Stomach (tissue), 9 donors: Measurements from ENCODE around the gene AXL. TPM values are rescaled to one million over a fixed set of nuclear protein-coding genes. Genes with fewer than 3 reads are reported as not detected.
"Not testable (repeated sequence)": the region's sequence is repeated elsewhere in the genome, so short reads cannot be mapped to it uniquely, and the experiment has no call there.

Experiments
- DNase-seq, 2 donors: peaks; one replicate each; pipeline versions ENCODE4 v3.0.0 to v3.0.0-alpha.2; 2013 to 2019
- H3K27ac ChIP-seq, 5 donors: fragments of 200-600 bp in 4 of 5; sonication (generic) in 4 of 5; one replicate each; pipeline ENCODE4 v1.5.1; 2013 to 2019; ENCODE audit warnings: mild to moderate bottlenecking in 1 of 5, moderate library complexity in 1 of 5
- H3K27me3 ChIP-seq, 3 donors: fragments of 200-600 bp; sonication (generic); one replicate each; pipeline ENCODE4 v1.5.1; 2017 to 2019; ENCODE audit warnings: mixed run types in 1 of 3
- H3K36me3 ChIP-seq, 4 donors: fragments of 200-600 bp; sonication (generic); 1 replicate in 3 of 4; 2 replicates in 1 of 4; pipeline ENCODE4 v1.5.1; 2016 to 2019
- H3K4me1 ChIP-seq, 4 donors: fragments of 200-600 bp; sonication (generic); one replicate each; pipeline ENCODE4 v1.5.1; 2016 to 2019
- H3K4me3 ChIP-seq, 4 donors: fragments of 200-600 bp; sonication (generic) in 3 of 4; one replicate each; pipeline ENCODE4 v1.5.1; 2016 to 2019; ENCODE audit warnings: mild to moderate bottlenecking in 1 of 4
- H3K9me3 ChIP-seq, 4 donors: fragments of 200-600 bp; sonication (generic); one replicate each; pipeline ENCODE4 v1.5.1; 2016 to 2019
- CTCF ChIP-seq, 7 experiments: fragments of 450-650 bp in 4 of 7; fragments of 200-600 bp in 3 of 7; sonication (generic) in 3 of 7; IDR thresholded peaks; one replicate each; pipeline ENCODE4 v1.5.1; 2016 to 2019; ENCODE audit warnings: antibody characterized with exemption in 7 of 7, control low read depth in 2 of 7, mild to moderate bottlenecking in 1 of 7
- EP300 ChIP-seq: sonication (generic); formaldehyde crosslinking; IDR thresholded peaks from one replicate; pipeline ENCODE4 v1.6.1; 2017; ENCODE audit warnings: antibody characterized with exemption
- POLR2A ChIP-seq, 4 donors: fragments of 450-650 bp; IDR thresholded peaks; one replicate each; pipeline ENCODE4 v1.6.1; 2016; ENCODE audit warnings: antibody characterized with exemption in 4 of 4, control low read depth in 2 of 4, mild to moderate bottlenecking in 1 of 4, moderate library complexity in 1 of 4
- POLR2AphosphoS5 ChIP-seq, 3 donors: sonication (generic); formaldehyde crosslinking; IDR thresholded peaks; one replicate each; pipeline ENCODE4 v1.6.1; 2016; ENCODE audit warnings: antibody characterized with exemption in 3 of 3
- WGBS, 5 donors: extraction: QIAGEN DNeasy Blood & Tissue Kit in 3 of 5; methylation state at CpG; one replicate each; pipeline versions ENCODE4 v1.1.5 to v1.1.7; 2013 to 2018; 5-methylcytosine and 5-hydroxymethylcytosine counted together
- intact Hi-C: fragments of 100-400 bp; cut with DNase I; formaldehyde crosslinking; loops from one replicate; pipeline ENCODE4 v1.15.1; 2023; ENCODE audit warnings: low total_unique reads
- polyA plus RNA-seq, 3 donors: library from polyadenylated mRNA; stranded (reverse); fragments of 200-250 nt; gene quantifications; one replicate each; pipeline ENCODE4 v1.2.3, GENCODE V29; 2013
- total RNA-seq, 5 donors: library from RNA; depleted of rRNA; stranded (reverse); fragments of >200 nt; gene quantifications; one replicate each; pipeline versions ENCODE4 v1.1.0 to v1.2.3, GENCODE V29; 2014 to 2016
- donor health status: healthy with polysubstance abuse.
- donor health status: Bipolar disorder and iron deficiency.
- donor health status: healthy.

Gene AXL
- total and polyA plus RNA-seq, 8 donors = 6.1 to 48.7 (median 22.8) TPM

DNA sequence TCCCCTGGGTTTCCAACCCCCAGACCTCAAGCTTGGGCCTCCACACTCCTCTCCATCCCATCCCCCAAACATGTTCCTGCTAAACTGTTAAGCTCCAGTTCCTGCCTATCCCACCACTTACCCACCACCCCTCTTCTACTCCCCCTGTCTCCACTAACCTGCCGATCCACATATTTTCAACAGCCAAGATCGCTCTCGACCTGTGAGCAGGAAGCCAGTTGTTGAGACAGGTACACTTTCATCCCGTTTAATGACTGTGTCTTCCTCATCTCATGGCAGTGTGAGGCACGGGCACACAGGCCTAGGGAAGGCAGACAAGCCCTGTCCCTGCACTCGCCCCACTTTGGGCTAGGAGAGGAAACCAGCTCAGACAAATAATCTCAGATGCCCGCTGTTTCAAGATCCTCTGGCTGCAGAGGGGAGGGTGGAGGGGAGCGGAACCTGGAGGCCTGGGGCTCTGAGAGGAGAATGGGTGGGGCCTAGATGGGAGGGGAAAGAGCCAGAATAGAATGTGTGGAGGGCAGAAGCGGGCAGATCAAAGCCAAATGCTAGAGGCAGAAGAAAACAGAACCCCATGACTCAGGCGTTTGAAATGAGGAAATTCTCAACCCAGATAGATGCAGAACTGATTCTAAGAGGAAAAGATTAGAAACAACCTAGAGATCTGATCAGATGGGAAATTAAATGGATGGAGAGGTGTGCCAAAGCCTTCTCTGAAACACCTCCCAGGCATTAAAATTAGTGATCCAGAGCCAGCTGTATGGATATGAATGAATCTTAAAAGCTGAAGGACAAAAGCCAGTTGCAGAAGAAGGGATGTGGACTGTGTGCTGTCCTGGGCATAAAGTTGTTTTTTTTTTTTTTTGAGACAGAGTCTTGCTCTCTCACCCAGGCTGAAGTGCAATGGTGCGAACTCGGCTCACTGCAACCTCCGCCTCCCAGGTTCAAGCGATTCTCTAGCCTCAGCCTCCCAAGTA is 42.9 kb upstream of the AXL start:
- DNase-seq = peak; percentile 62 to 89
- no peaks in the 10 kb centered on the region for H3K36me3 ChIP-seq
- H3K27me3 ChIP-seq = no peaks in the 10 kb centered on the region
- H3K27ac ChIP-seq = peak overlapping the region in 4 of 5 donors; percentile 61 to 76 (median 64)
- peak overlapping the region in 2 of 4 donors; percentile 23 to 37 for H3K4me3 ChIP-seq
- H3K4me1 ChIP-seq = peaks cover 3 to 42% (median 28%) of the 10 kb centered on the region in 4 donors
- 14 to 26% (median 25%) methylated on average over 14 of the region's 14 CpGs for WGBS, 5 donors
- H3K9me3 ChIP-seq = no peaks in the 10 kb centered on the region
- no peak for TF ChIP-seq POLR2A (IDR thresholded peaks at IDR 0.05)
- TF ChIP-seq POLR2AphosphoS5 (IDR thresholded peaks at IDR 0.05) = peak in 2 of 3 donors; percentile 34 to 70
- no peak for TF ChIP-seq EP300
- no peak for TF ChIP-seq CTCF (IDR thresholded peaks at IDR 0.05)
- intact Hi-C loops = no loop called here

- intact Hi-C loops = not testable (repeated sequence)
- WGBS, 5 donors = 60 to 91% methylated on average over 2 to 26 of the region's 34 CpGs; no CpG with 5 or more reads in 3 of the 5 donors
Observed at GRCh38 chr19:41180173-41180572, 38.9 kb upstream of the AXL start.

GRCh38 chr19:41186971-41187883 is 31.8 kb upstream of the AXL start:
- TF ChIP-seq POLR2AphosphoS5 (IDR thresholded peaks at IDR 0.05) = no peak
- no peak for TF ChIP-seq EP300
- no peak for TF ChIP-seq CTCF (IDR thresholded peaks at IDR 0.05)
- no peak for TF ChIP-seq POLR2A (IDR thresholded peaks at IDR 0.05)
- DNase-seq = no peak
- Histone ChIP-seq H3K36me3 (no peaks in the 10 kb centered on the region), H3K4me3 (no peak overlapping the region), H3K27ac (no peak overlapping the region), H3K4me1 (peaks cover under 1 to 4% (median 1%) of the 10 kb centered on the region in 4 donors), H3K27me3 (peaks cover 0 to 37% (median 8%) of the 10 kb centered on the region in 3 donors), H3K9me3 (no peaks in the 10 kb centered on the region)
- 80 to 86% (median 83%) methylated on average over 8 of the region's 8 CpGs for WGBS, 5 donors
- intact Hi-C loops = no loop called here

More at GRCh38 chr19:41180173-41180572, 38.9 kb upstream of the AXL start:
- peaks cover 3 to 20% (median 16%) of the 10 kb centered on the region in 4 donors for H3K4me1 ChIP-seq
- not testable (repeated sequence) for H3K27ac ChIP-seq, H3K36me3 ChIP-seq, H3K27me3 ChIP-seq, H3K9me3 ChIP-seq, DNase-seq, H3K4me3 ChIP-seq

DNA sequence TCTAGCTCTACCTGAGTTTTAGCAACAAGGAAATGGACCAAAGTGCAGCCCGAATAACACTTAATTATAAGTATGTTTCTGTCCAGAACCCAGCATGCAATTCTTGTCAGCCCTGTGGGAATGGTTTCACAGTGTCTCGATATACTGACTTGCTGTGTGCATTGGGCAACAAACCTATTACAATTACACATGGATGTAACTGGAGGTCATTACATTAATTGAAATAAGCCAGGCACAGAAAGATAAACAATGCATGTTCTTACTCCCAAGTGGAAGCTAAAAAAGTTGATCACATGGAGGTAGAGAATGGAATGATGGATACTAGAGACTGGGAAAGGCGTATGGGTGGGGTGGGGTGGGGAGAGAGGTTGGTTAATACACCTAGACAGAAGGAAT is 31.1 kb upstream of the AXL start:
- H3K4me3 ChIP-seq = no peak overlapping the region
- DNase-seq = no peak
- TF ChIP-seq CTCF (IDR thresholded peaks at IDR 0.05) = no peak
- no peak for TF ChIP-seq EP300
- no peak for TF ChIP-seq POLR2AphosphoS5 (IDR thresholded peaks at IDR 0.05)
- no peak for TF ChIP-seq POLR2A (IDR thresholded peaks at IDR 0.05)
- intact Hi-C loops = no loop called here
- no peaks in the 10 kb centered on the region for H3K36me3 ChIP-seq
- no peak overlapping the region for H3K27ac ChIP-seq
- no peaks in the 10 kb centered on the region for H3K9me3 ChIP-seq
- peaks cover 0 to 44% (median 15%) of the 10 kb centered on the region in 3 donors for H3K27me3 ChIP-seq
- WGBS, 5 donors = 72 to 81% (median 79%) methylated on average over 3 of the region's 3 CpGs
- H3K4me1 ChIP-seq = peaks cover 6 to 10% (median 7%) of the 10 kb centered on the region in 4 donors
